CD4-positive, alpha-beta T cell treated with Interleukin-2 at 100 ng/mL for 4 hours (primary cell): ENCODE measurements around the gene NAGLU.

ENCODE experiments used
- DNase-seq: peaks from one replicate; pipeline ENCODE4 v3.0.0-alpha.2; 2020; ENCODE audit warnings: low spot score

The NAGLU gene

GRCh38 chr17:42536048-42536371 is at the start of gene NAGLU:
Gene NAGLU, plus strand, starts transcription at chr17:42536241. Its CDS starts 32 bp downstream, at chr17:42536273.
- DNase-seq, result peak; percentile 80

- DNase-seq, result no peak
These were observed 48.0 kb upstream of the NAGLU start for GRCh38 chr17:42488032-42488431.

- no peak for DNase-seq
These were observed 42.7 kb upstream of the NAGLU start for GRCh38 chr17:42493319-42493718.

GRCh38 chr17:42494673-42495072 is 41.4 kb upstream of the NAGLU start:
- no peak for DNase-seq

- DNase-seq, result no peak
These were observed 37.2 kb upstream of the NAGLU start for GRCh38 chr17:42498828-42499227.

GRCh38 chr17:42502091-42502490 is 34.0 kb upstream of the NAGLU start:
- no peak for DNase-seq

- no peak for DNase-seq
These were observed 33.1 kb upstream of the NAGLU start for GRCh38 chr17:42502926-42503325.

GRCh38 chr17:42507671-42508070 is 28.4 kb upstream of the NAGLU start:
- no peak for DNase-seq

GRCh38 chr17:42508426-42509165 is 27.4 kb upstream of the NAGLU start:
- DNase-seq, result no peak

GRCh38 chr17:42509409-42509808 is 26.6 kb upstream of the NAGLU start:
- DNase-seq, result no peak

GRCh38 chr17:42509841-42510240 is 26.2 kb upstream of the NAGLU start:
- DNase-seq, result no peak

- DNase-seq, result no peak
These were observed 23.8 kb upstream of the NAGLU start for GRCh38 chr17:42512246-42512645.

GRCh38 chr17:42512733-42513251 is 23.2 kb upstream of the NAGLU start:
- no peak for DNase-seq

- DNase-seq, result no peak
These were observed 22.4 kb upstream of the NAGLU start for GRCh38 chr17:42513686-42514085.

- no peak for DNase-seq
These were observed 21.8 kb upstream of the NAGLU start for GRCh38 chr17:42514279-42514678.

GRCh38 chr17:42514867-42515266 is 21.2 kb upstream of the NAGLU start:
- no peak for DNase-seq

GRCh38 chr17:42517516-42517915 is 18.5 kb upstream of the NAGLU start:
- peak; percentile 80 for DNase-seq

GRCh38 chr17:42518046-42518754 is 17.8 kb upstream of the NAGLU start:
- DNase-seq, result no peak

GRCh38 chr17:42518755-42519545 is 17.1 kb upstream of the NAGLU start:
- no peak for DNase-seq

- DNase-seq, result no peak
These were observed 16.2 kb upstream of the NAGLU start for GRCh38 chr17:42519546-42520491.

GRCh38 chr17:42520540-42520951 is 15.5 kb upstream of the NAGLU start:
- DNase-seq, result no peak

- DNase-seq, result no peak
These were observed 15.0 kb upstream of the NAGLU start for GRCh38 chr17:42521036-42521435.
